ENCODE data around the gene FPR2.

GRCh38 chr19:51737924-51738323, 23.1 kb upstream of the FPR2 start:
- TF ChIP-seq, protein P1, sequence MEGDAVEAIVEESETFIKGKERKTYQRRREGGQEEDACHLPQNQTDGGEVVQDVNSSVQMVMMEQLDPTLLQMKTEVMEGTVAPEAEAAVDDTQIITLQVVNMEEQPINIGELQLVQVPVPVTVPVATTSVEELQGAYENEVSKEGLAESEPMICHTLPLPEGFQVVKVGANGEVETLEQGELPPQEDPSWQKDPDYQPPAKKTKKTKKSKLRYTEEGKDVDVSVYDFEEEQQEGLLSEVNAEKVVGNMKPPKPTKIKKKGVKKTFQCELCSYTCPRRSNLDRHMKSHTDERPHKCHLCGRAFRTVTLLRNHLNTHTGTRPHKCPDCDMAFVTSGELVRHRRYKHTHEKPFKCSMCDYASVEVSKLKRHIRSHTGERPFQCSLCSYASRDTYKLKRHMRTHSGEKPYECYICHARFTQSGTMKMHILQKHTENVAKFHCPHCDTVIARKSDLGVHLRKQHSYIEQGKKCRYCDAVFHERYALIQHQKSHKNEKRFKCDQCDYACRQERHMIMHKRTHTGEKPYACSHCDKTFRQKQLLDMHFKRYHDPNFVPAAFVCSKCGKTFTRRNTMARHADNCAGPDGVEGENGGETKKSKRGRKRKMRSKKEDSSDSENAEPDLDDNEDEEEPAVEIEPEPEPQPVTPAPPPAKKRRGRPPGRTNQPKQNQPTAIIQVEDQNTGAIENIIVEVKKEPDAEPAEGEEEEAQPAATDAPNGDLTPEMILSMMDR (optimal IDR thresholded peaks at IDR 0.05 in 1 of 3, IDR thresholded peaks at IDR 0.05 in 1 of 3, conservative IDR thresholded peaks at IDR 0.05 in 1 of 3; ENCODE audit: extremely low read depth in 1 of 3, insufficient read depth in 2 of 3, low read length in 3 of 3), result no peak
- no peak for TF ChIP-seq EZH2 (IDR thresholded peaks at IDR 0.05; ENCODE audit: low read length)
